CD8-positive, alpha-beta memory T cell (primary cell): ENCODE results near the gene ZBTB8A. TPM values are rescaled to one million over a fixed set of nuclear protein-coding genes. Genes with fewer than 3 reads are reported as not detected.
"Not testable (repeated sequence)": the region's sequence is repeated elsewhere in the genome, so short reads cannot be mapped to it uniquely, and the experiment has no call there.

Experiments
- CTCF ChIA-PET: fragments of 350-600 bp; sonication (Branson Sonifier 250); formaldehyde crosslinking; loops from one replicate; lab custom pipeline; 2021; ENCODE audit warnings: antibody characterized with exemption; lab: Charles Lee
- POLR2A ChIA-PET: fragments of 350-600 bp; sonication (Branson Sonifier 250); formaldehyde crosslinking; loops from one replicate; lab custom pipeline; 2021; ENCODE audit warnings: antibody characterized with exemption; lab: Charles Lee
- DNase-seq, 5 donors: peaks; one replicate each; pipeline versions ENCODE4 v3.0.0 to v3.0.0-alpha.2; 2020 to 2022; ENCODE audit warnings: mixed read lengths in 1 of 5
- H3K27ac ChIP-seq: one replicate; pipeline ENCODE4 v1.7.0; 2013; ENCODE audit warnings: low read depth, mild to moderate bottlenecking, low read length, moderate library complexity
- H3K27me3 ChIP-seq: 2 replicates; pipeline ENCODE4 v1.7.0; 2013; ENCODE audit warnings: low read length, mild to moderate bottlenecking; ENCODE audit not compliant: insufficient read depth, poor library complexity, severe bottlenecking
- H3K36me3 ChIP-seq: 2 replicates; pipeline ENCODE4 v1.7.0; 2013; ENCODE audit warnings: mild to moderate bottlenecking, low read length, moderate library complexity; ENCODE audit not compliant: insufficient read depth
- H3K4me1 ChIP-seq: 2 replicates; pipeline ENCODE4 v1.7.0; 2013; ENCODE audit warnings: mild to moderate bottlenecking, low read length, moderate library complexity; ENCODE audit not compliant: insufficient read depth
- H3K4me3 ChIP-seq: 2 replicates; pipeline ENCODE4 v1.7.0; 2013; ENCODE audit warnings: mild to moderate bottlenecking, low read length
- H3K9me3 ChIP-seq: 2 replicates; pipeline ENCODE4 v1.7.0; 2013; ENCODE audit warnings: mild to moderate bottlenecking, low read length
- H3K27ac Mint-ChIP-seq, 8 donors: one replicate each; pipeline ENCODE4 v1.8.0; 2020 to 2021; ENCODE audit warnings: mixed read lengths in 8 of 8, mild to moderate bottlenecking in 6 of 8, inconsistent platforms in 3 of 8, moderate library complexity in 3 of 8
- H3K27me3 Mint-ChIP-seq, 2 donors: one replicate each; pipeline ENCODE4 v1.8.0; 2020 to 2021; ENCODE audit warnings: mixed read lengths in 2 of 2, mild to moderate bottlenecking in 1 of 2, moderate library complexity in 1 of 2
- H3K36me3 Mint-ChIP-seq, 3 donors: one replicate each; pipeline ENCODE4 v1.8.0; 2020 to 2021; ENCODE audit warnings: mixed read lengths in 3 of 3, inconsistent platforms in 1 of 3, mild to moderate bottlenecking in 1 of 3
- H3K4me1 Mint-ChIP-seq, 3 donors: one replicate each; pipeline ENCODE4 v1.8.0; 2020 to 2021; ENCODE audit warnings: mixed read lengths in 3 of 3, inconsistent platforms in 1 of 3, mild to moderate bottlenecking in 1 of 3
- H3K4me3 Mint-ChIP-seq, 7 donors: one replicate each; pipeline ENCODE4 v1.8.0; 2020 to 2021; ENCODE audit warnings: mixed read lengths in 7 of 7, mild to moderate bottlenecking in 6 of 7, moderate library complexity in 4 of 7, inconsistent platforms in 2 of 7
- H3K9me3 Mint-ChIP-seq, 5 donors: one replicate each; pipeline ENCODE4 v1.8.0; 2020 to 2022; ENCODE audit warnings: mixed read lengths in 5 of 5, mild to moderate bottlenecking in 3 of 5, moderate library complexity in 2 of 5, inconsistent platforms in 1 of 5
- polyA plus RNA-seq: library from polyadenylated mRNA; unstranded; fragments of 300-500 nt; fragmentation: Illumina TruSeq; gene quantifications from one replicate; pipeline ENCODE4 v1.2.3, GENCODE V29; 2021
- total RNA-seq, 2 experiments: library from RNA; stranded (reverse); gene quantifications; one replicate each; pipeline ENCODE4 v1.2.3, GENCODE V29; 2021

ZBTB8A gene
- total and polyA plus RNA-seq, 3 experiments from 2014 or later, result 0.40 to 0.42 TPM; not detected in 1

- Histone ChIP-seq H3K4me1 (no peaks in the 10 kb centered on the region), H3K36me3 (no peaks in the 10 kb centered on the region), H3K9me3 (no peaks in the 10 kb centered on the region), H3K27me3 (no peaks in the 10 kb centered on the region), H3K27ac (no peak overlapping the region), H3K4me3 (no peak overlapping the region)
- Mint-ChIP-seq H3K27me3 (peaks cover 4 to 17% of the 10 kb centered on the region in 2 donors), H3K9me3 (no peaks in the 10 kb centered on the region), H3K36me3 (no peaks in the 10 kb centered on the region), H3K4me1 (peaks cover 3 to 6% (median 4%) of the 10 kb centered on the region in 3 donors), H3K27ac (peak overlapping the region in 2 of 8 donors; percentile 35 to 74), H3K4me3 (peak overlapping the region in 6 of 7 donors; percentile 71 to 89 (median 78))
- no peak for DNase-seq
- ChIA-PET POLR2A (no interaction called here), CTCF (interaction anchor here (0.6 to 3.2 kb wide), 17 partner anchors 12 to 660 kb away, joined by 3 to 28 read pairs (median 3); partner anchors contain the start of gene TRIM62)
Measured at GRCh38 chr1:32521165-32521564, 18.1 kb upstream of the ZBTB8A start.

GRCh38 chr1:32525053-32525452 lies 14.2 kb upstream of the ZBTB8A start:
- Mint-ChIP-seq H3K4me1 (peaks cover 3 to 6% (median 4%) of the 10 kb centered on the region in 3 donors), H3K27ac (no peak overlapping the region), H3K27me3 (peaks cover 6 to 21% of the 10 kb centered on the region in 2 donors), H3K4me3 (no peak overlapping the region), H3K36me3 (no peaks in the 10 kb centered on the region), H3K9me3 (no peaks in the 10 kb centered on the region)
- H3K27me3 ChIP-seq, result no peaks in the 10 kb centered on the region
- no peaks in the 10 kb centered on the region for H3K9me3 ChIP-seq
- ChIA-PET CTCF (no interaction called here), POLR2A (no interaction called here)
- no peak overlapping the region for H3K4me3 ChIP-seq
- H3K36me3 ChIP-seq, result no peaks in the 10 kb centered on the region
- H3K4me1 ChIP-seq, result no peaks in the 10 kb centered on the region
- DNase-seq, result no peak
- H3K27ac ChIP-seq, result no peak overlapping the region

GRCh38 chr1:32525661-32526444 lies 13.4 kb upstream of the ZBTB8A start:
- POLR2A ChIA-PET, result no interaction called here
- H3K27ac Mint-ChIP-seq, result no peak overlapping the region
- H3K4me3 Mint-ChIP-seq, result no peak overlapping the region
- Histone ChIP-seq H3K27me3 (no peaks in the 10 kb centered on the region), H3K4me1 (no peaks in the 10 kb centered on the region), H3K27ac (no peak overlapping the region), H3K4me3 (no peak overlapping the region), H3K36me3 (no peaks in the 10 kb centered on the region), H3K9me3 (no peaks in the 10 kb centered on the region)
- H3K36me3 Mint-ChIP-seq, result no peaks in the 10 kb centered on the region
- H3K27me3 Mint-ChIP-seq, result peaks cover 6 to 21% of the 10 kb centered on the region in 2 donors
- DNase-seq, result no peak
- no peaks in the 10 kb centered on the region for H3K9me3 Mint-ChIP-seq
- peaks cover 0 to 4% (median 1%) of the 10 kb centered on the region in 3 donors for H3K4me1 Mint-ChIP-seq
- CTCF ChIA-PET, result no interaction called here

GRCh38 chr1:32528550-32528949 lies 10.7 kb upstream of the ZBTB8A start:
- peak overlapping the region in 1 of 8 donors; percentile 32 for H3K27ac Mint-ChIP-seq
- H3K4me1 Mint-ChIP-seq, H3K27me3 ChIP-seq, POLR2A ChIA-PET, H3K36me3 Mint-ChIP-seq, H3K27me3 Mint-ChIP-seq, H3K36me3 ChIP-seq, CTCF ChIA-PET, H3K27ac ChIP-seq, H3K4me3 ChIP-seq, H3K9me3 Mint-ChIP-seq, H3K4me1 ChIP-seq, DNase-seq, H3K4me3 Mint-ChIP-seq, H3K9me3 ChIP-seq: not testable (repeated sequence)

- Mint-ChIP-seq H3K36me3 (no peaks in the 10 kb centered on the region), H3K27ac (peak overlapping the region in 1 of 8 donors; percentile 4), H3K4me3 (no peak overlapping the region), H3K9me3 (no peaks in the 10 kb centered on the region), H3K4me1 (peaks cover 1 to 2% (median 1%) of the 10 kb centered on the region in 3 donors), H3K27me3 (peaks cover 15 to 36% of the 10 kb centered on the region in 2 donors)
- H3K9me3 ChIP-seq, result no peaks in the 10 kb centered on the region
- H3K27ac ChIP-seq, result no peak overlapping the region
- CTCF ChIA-PET, result interaction anchor here (1.5 kb wide), 1 partner anchor 14 kb away, joined by 5 read pairs; no protein-coding TSS in a partner anchor
- H3K27me3 ChIP-seq, result no peaks in the 10 kb centered on the region
- POLR2A ChIA-PET, result no interaction called here
- no peak for DNase-seq
- no peak overlapping the region for H3K4me3 ChIP-seq
- H3K36me3 ChIP-seq, result no peaks in the 10 kb centered on the region
- H3K4me1 ChIP-seq, result no peaks in the 10 kb centered on the region
Measured at GRCh38 chr1:32533792-32534327, 5.4 kb upstream of the ZBTB8A start.

- H3K4me1 ChIP-seq, result peaks cover 5% of the 10 kb centered on the region
- H3K27me3 Mint-ChIP-seq, result peaks cover 31 to 53% of the 10 kb centered on the region in 2 donors
- peaks cover 0 to 3% (median 0%) of the 10 kb centered on the region in 3 donors for H3K36me3 Mint-ChIP-seq
- no peak overlapping the region for H3K4me3 ChIP-seq
- ChIA-PET CTCF (no interaction called here), POLR2A (no interaction called here)
- no peaks in the 10 kb centered on the region for H3K9me3 ChIP-seq
- H3K27ac ChIP-seq, result no peak overlapping the region
- peaks cover 9 to 11% (median 10%) of the 10 kb centered on the region in 3 donors for H3K4me1 Mint-ChIP-seq
- peaks cover 0 to under 1% (median 0%) of the 10 kb centered on the region in 5 donors for H3K9me3 Mint-ChIP-seq
- peaks cover 13% of the 10 kb centered on the region for H3K27me3 ChIP-seq
- H3K4me3 Mint-ChIP-seq, result no peak overlapping the region
- H3K27ac Mint-ChIP-seq, result no peak overlapping the region
- no peaks in the 10 kb centered on the region for H3K36me3 ChIP-seq
- no peak for DNase-seq
Measured at GRCh38 chr1:32536117-32536516, 3.1 kb upstream of the ZBTB8A start.

GRCh38 chr1:32536764-32537163 lies 2.5 kb upstream of the ZBTB8A start:
- H3K4me3 ChIP-seq, result no peak overlapping the region
- no peaks in the 10 kb centered on the region for H3K9me3 ChIP-seq
- Mint-ChIP-seq H3K27ac (no peak overlapping the region), H3K4me1 (peaks cover 10 to 11% (median 10%) of the 10 kb centered on the region in 3 donors), H3K4me3 (no peak overlapping the region), H3K9me3 (peaks cover 0 to 2% (median 0%) of the 10 kb centered on the region in 5 donors), H3K36me3 (peaks cover 0 to 3% (median 2%) of the 10 kb centered on the region in 3 donors), H3K27me3 (peaks cover 37 to 60% of the 10 kb centered on the region in 2 donors)
- CTCF ChIA-PET, result no interaction called here
- peaks cover 5% of the 10 kb centered on the region for H3K4me1 ChIP-seq
- peaks cover 20% of the 10 kb centered on the region for H3K27me3 ChIP-seq
- no peak overlapping the region for H3K27ac ChIP-seq
- no peak for DNase-seq
- POLR2A ChIA-PET, result no interaction called here
- H3K36me3 ChIP-seq, result no peaks in the 10 kb centered on the region
